B cell (primary cell): ENCODE results near the gene SYNE2.
A peak's percentile ranks its signal among the peaks of the same experiment; 100 is the strongest.

Source experiments
- CTCF ChIP-seq: fragments of 200-600 bp; IDR thresholded peaks from one replicate; pipeline ENCODE4 v1.8.0; 2022; ENCODE audit warnings: antibody characterized with exemption, mild to moderate bottlenecking
- EZH2 ChIP-seq: IDR thresholded peaks from 2 replicates; pipeline ENCODE4 v1.6.1; 2012; ENCODE audit warnings: borderline replicate concordance, low read depth, mild to moderate bottlenecking, moderate library complexity, low read length; ENCODE audit not compliant: insufficient read depth, poor library complexity, severe bottlenecking

DNA sequence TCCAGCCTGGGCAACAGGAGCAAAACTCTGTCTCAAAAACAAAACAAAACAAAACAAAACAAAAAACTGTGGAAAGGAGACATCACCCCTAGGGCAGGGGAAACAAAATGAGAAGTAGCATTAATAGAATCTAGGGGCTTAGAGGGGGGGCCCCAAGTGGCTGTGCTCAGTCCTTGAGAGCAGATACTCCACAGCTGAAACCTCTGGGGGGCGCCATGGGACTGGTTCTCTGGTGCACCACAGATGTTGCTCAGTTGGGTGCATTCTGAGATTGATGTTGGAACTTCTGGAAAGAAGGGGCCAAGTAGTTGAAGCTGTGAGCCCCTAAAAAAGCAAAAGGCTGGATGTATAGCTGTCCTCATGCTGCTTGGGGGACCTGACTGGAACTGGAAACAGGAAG, 11.8 kb upstream of the SYNE2 start:
- peak; percentile 17 for TF ChIP-seq CTCF
- TF ChIP-seq EZH2: no peak
